Measurements from ENCODE around the gene PIEZO2. TPM values are rescaled to one million over a fixed set of nuclear protein-coding genes. Genes with fewer than 3 reads are reported as not detected.
"Not testable (repeated sequence)": the region's sequence is repeated elsewhere in the genome, so short reads cannot be mapped to it uniquely, and the experiment has no call there.

The PIEZO2 gene
- total and polyA plus RNA-seq, 10 donors, result 0.42 to 13.0 (median 8.0) TPM

- 53 to 72% (median 60%) methylated on average over 2 of the region's 2 CpGs for WGBS, 5 donors
- Histone ChIP-seq H3K36me3 (no peaks in the 10 kb centered on the region), H3K27ac (no peak overlapping the region), H3K4me1 (no peaks in the 10 kb centered on the region), H3K4me3 (no peak overlapping the region), H3K9me3 (no peaks in the 10 kb centered on the region), H3K27me3 (replicated peaks in 1 of 7) (no peaks in the 10 kb centered on the region)
- intact Hi-C loops (cut with DNase I; ENCODE audit: low total_unique reads), result no loop called here
- DNase-seq, result no peak
- TF ChIP-seq CTCF (IDR thresholded peaks at IDR 0.05 in 8 of 11, conservative IDR thresholded peaks at IDR 0.05 in 3 of 11) (no peak), POLR2AphosphoS5 (IDR thresholded peaks at IDR 0.05) (no peak)
Measured at GRCh38 chr18:11136241-11136640, 13.1 kb downstream of the PIEZO2 start.

DNA sequence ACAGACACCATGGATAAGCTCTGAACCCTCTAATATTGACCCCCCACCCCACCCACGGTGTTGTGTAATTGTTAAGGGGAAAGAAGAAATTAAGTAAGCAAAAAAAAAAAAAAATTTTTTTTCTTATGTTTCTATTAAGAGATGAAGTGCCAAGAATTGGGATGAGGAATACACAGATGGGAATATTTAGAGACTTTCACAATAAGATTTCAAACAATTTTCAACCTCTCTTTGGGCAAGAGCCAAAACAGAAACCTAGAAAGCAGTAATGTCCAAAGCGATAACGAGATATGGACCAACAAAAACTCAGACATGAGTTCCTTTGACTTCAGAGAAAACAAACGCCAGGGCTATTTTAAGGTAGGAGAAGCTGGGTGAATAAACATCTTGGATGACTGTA lies 14.4 kb downstream of the PIEZO2 start:
- 81 to 90% (median 88%) methylated on average over 4 of the region's 4 CpGs for WGBS, 5 donors
- Histone ChIP-seq H3K9me3 (peaks cover 0 to 10% (median 2%) of the 10 kb centered on the region in 8 donors), H3K4me3 (no peak overlapping the region), H3K27ac (no peak overlapping the region), H3K36me3 (no peaks in the 10 kb centered on the region), H3K27me3 (replicated peaks in 1 of 7) (no peaks in the 10 kb centered on the region), H3K4me1 (no peaks in the 10 kb centered on the region)
- no peak for DNase-seq
- intact Hi-C loops (cut with DNase I; ENCODE audit: low total_unique reads), result no loop called here
- no peak for TF ChIP-seq POLR2AphosphoS5 (IDR thresholded peaks at IDR 0.05)
- no peak for TF ChIP-seq POLR2A (IDR thresholded peaks at IDR 0.05)
- no peak for TF ChIP-seq CTCF (IDR thresholded peaks at IDR 0.05 in 8 of 11, conservative IDR thresholded peaks at IDR 0.05 in 3 of 11)

- H3K27me3 ChIP-seq (replicated peaks in 1 of 7); intact Hi-C loops (cut with DNase I; ENCODE audit: low total_unique reads); H3K27ac ChIP-seq; DNase-seq; H3K36me3 ChIP-seq; H3K4me1 ChIP-seq; H3K4me3 ChIP-seq: not testable (repeated sequence)
- peaks cover 0 to 31% (median 21%) of the 10 kb centered on the region in 8 donors for H3K9me3 ChIP-seq
- 89 to 95% (median 94%) methylated on average over 5 of the region's 5 CpGs for WGBS, 5 donors
Measured at GRCh38 chr18:11129059-11129458, 20.3 kb downstream of the PIEZO2 start.

GRCh38 chr18:11125492-11126315 lies 23.7 kb downstream of the PIEZO2 start:
- peaks cover 0 to 29% (median 20%) of the 10 kb centered on the region in 8 donors for H3K9me3 ChIP-seq
- no peak for TF ChIP-seq POLR2A (IDR thresholded peaks at IDR 0.05)
- no peak for TF ChIP-seq POLR2AphosphoS5 (IDR thresholded peaks at IDR 0.05)
- TF ChIP-seq CTCF (IDR thresholded peaks at IDR 0.05 in 8 of 11, conservative IDR thresholded peaks at IDR 0.05 in 3 of 11), result no peak

More at GRCh38 chr18:11125492-11126315, 23.7 kb downstream of the PIEZO2 start:
- no peaks in the 10 kb centered on the region for H3K4me1 ChIP-seq
- 67 to 83% (median 77%) methylated on average over 10 of the region's 10 CpGs for WGBS, 5 donors
- H3K4me3 ChIP-seq, result no peak overlapping the region
- no peaks in the 10 kb centered on the region for H3K27me3 ChIP-seq (replicated peaks in 1 of 7)
- intact Hi-C loops (cut with DNase I; ENCODE audit: low total_unique reads), result no loop called here
- H3K36me3 ChIP-seq, result no peaks in the 10 kb centered on the region
- DNase-seq, result no peak
- no peak overlapping the region for H3K27ac ChIP-seq

Measured in spleen (tissue), 11 donors.